ENCODE measurements around the gene STIM2.

The STIM2 gene

DNA sequence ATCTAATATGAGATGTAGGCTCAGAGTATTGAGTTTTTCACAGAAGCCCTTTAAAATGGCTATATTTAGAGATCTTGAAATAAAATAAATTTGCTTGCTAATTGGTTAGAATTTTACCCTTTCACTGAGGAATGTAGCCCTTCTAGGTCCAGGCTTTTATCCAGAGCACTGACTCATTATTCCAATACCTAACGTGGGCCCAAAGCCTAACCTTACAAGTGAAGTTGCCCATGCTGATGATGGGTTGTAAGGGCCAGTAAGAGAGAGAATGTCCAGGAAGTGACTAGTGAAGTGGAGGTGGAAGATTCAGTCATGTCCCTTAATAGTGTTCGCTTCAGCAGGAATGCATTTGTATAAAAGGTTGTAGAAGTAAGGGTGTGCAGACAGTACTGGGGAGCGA is 155.9 kb downstream of the STIM2 start:
- Histone ChIP-seq H3K9me3 (ENCODE audit: control extremely low read depth in 1 of 5, control insufficient read depth in 4 of 5, insufficient read depth in 2 of 5, low read depth in 1 of 5, low read length in 4 of 5) (no peaks in the 10 kb centered on the region), H3K4me1 (ENCODE audit: control extremely low read depth in 1 of 4, control insufficient read depth in 4 of 4, insufficient read depth in 4 of 4, low read length in 3 of 4) (peaks cover 0 to 3% (median 0%) of the 10 kb centered on the region in 4 experiments), H3K27me3 (replicated peaks in 2 of 5; ENCODE audit: control insufficient read depth in 4 of 5, insufficient read depth in 5 of 5, low read length in 4 of 5) (no peaks in the 10 kb centered on the region), H3K27ac (ENCODE audit: insufficient read depth in 1 of 2, low read depth in 1 of 2, low read length in 2 of 2, poor library complexity in 1 of 2, severe bottlenecking in 2 of 2) (no peak overlapping the region), H3K36me3 (ENCODE audit: control insufficient read depth in 4 of 4, insufficient read depth in 4 of 4, low read length in 3 of 4) (peaks cover 0 to 18% (median 9%) of the 10 kb centered on the region in 4 experiments), H3K4me3 (ENCODE audit: control insufficient read depth in 1 of 7, extremely low read depth in 1 of 7, insufficient read depth in 4 of 7, low read depth in 2 of 7, low read length in 6 of 7) (no peak overlapping the region)
- no peak for DNase-seq
- CTCF ChIA-PET, result no interaction called here
- WGBS (ENCODE audit: insufficient coverage), result 93% methylated on average over 2 of the region's 3 CpGs
- POLR2A ChIA-PET, result no interaction called here

- H3K27me3 ChIP-seq (replicated peaks in 2 of 5; ENCODE audit: control insufficient read depth in 4 of 5, insufficient read depth in 5 of 5, low read length in 4 of 5), result no peaks in the 10 kb centered on the region
- H3K27ac ChIP-seq (ENCODE audit: insufficient read depth in 1 of 2, low read depth in 1 of 2, low read length in 2 of 2, poor library complexity in 1 of 2, severe bottlenecking in 2 of 2), result no peak overlapping the region
- no peak overlapping the region for H3K4me3 ChIP-seq (ENCODE audit: control insufficient read depth in 1 of 7, extremely low read depth in 1 of 7, insufficient read depth in 4 of 7, low read depth in 2 of 7, low read length in 6 of 7)
- no peak for DNase-seq
- ChIA-PET CTCF (no interaction called here), POLR2A (no interaction called here)
- H3K9me3 ChIP-seq (ENCODE audit: control extremely low read depth in 1 of 5, control insufficient read depth in 4 of 5, insufficient read depth in 2 of 5, low read depth in 1 of 5, low read length in 4 of 5), result no peaks in the 10 kb centered on the region
- H3K36me3 ChIP-seq (ENCODE audit: control insufficient read depth in 4 of 4, insufficient read depth in 4 of 4, low read length in 3 of 4), result peaks cover 0 to 25% (median 12%) of the 10 kb centered on the region in 4 experiments
- WGBS (ENCODE audit: insufficient coverage), result 100% methylated on average over 1 of the region's 12 CpGs
- peaks cover 0 to 3% (median 0%) of the 10 kb centered on the region in 4 experiments for H3K4me1 ChIP-seq (ENCODE audit: control extremely low read depth in 1 of 4, control insufficient read depth in 4 of 4, insufficient read depth in 4 of 4, low read length in 3 of 4)
These were observed 157.0 kb downstream of the STIM2 start for GRCh38 chr4:27017623-27018022.

GRCh38 chr4:27018076-27018475 is 157.4 kb downstream of the STIM2 start:
- Histone ChIP-seq H3K27ac (ENCODE audit: insufficient read depth in 1 of 2, low read depth in 1 of 2, low read length in 2 of 2, poor library complexity in 1 of 2, severe bottlenecking in 2 of 2) (no peak overlapping the region), H3K9me3 (ENCODE audit: control extremely low read depth in 1 of 5, control insufficient read depth in 4 of 5, insufficient read depth in 2 of 5, low read depth in 1 of 5, low read length in 4 of 5) (no peaks in the 10 kb centered on the region), H3K27me3 (replicated peaks in 2 of 5; ENCODE audit: control insufficient read depth in 4 of 5, insufficient read depth in 5 of 5, low read length in 4 of 5) (no peaks in the 10 kb centered on the region), H3K4me3 (ENCODE audit: control insufficient read depth in 1 of 7, extremely low read depth in 1 of 7, insufficient read depth in 4 of 7, low read depth in 2 of 7, low read length in 6 of 7) (no peak overlapping the region), H3K4me1 (ENCODE audit: control extremely low read depth in 1 of 4, control insufficient read depth in 4 of 4, insufficient read depth in 4 of 4, low read length in 3 of 4) (peaks cover 0 to 3% (median 0%) of the 10 kb centered on the region in 4 experiments), H3K36me3 (ENCODE audit: control insufficient read depth in 4 of 4, insufficient read depth in 4 of 4, low read length in 3 of 4) (peaks cover 0 to 28% (median 17%) of the 10 kb centered on the region in 4 experiments)
- 67% methylated on average over 4 of the region's 5 CpGs for WGBS (ENCODE audit: insufficient coverage)
- POLR2A ChIA-PET, result no interaction called here
- CTCF ChIA-PET, result no interaction called here
- DNase-seq, result peak in 1 of 3 donors; percentile 15

DNA sequence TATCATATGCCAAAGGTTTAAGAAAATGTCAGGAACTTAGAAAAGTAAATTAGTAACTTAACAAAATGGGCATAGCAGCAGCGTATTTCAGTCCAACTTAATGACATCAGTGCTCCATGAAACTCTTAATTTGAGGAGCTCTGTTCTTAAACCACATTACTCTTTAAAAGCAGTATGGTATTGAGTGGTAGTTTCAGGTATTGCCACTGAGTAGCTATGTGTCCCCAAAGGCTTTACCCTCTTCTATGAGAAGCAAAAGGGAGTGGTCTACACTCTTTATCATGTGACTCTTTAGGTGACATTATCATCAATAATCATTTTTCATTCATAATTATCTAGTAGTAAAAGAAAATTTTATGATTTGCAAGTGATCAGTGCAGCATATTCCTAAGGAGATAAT is 158.3 kb downstream of the STIM2 start:
- Histone ChIP-seq H3K9me3 (ENCODE audit: control extremely low read depth in 1 of 5, control insufficient read depth in 4 of 5, insufficient read depth in 2 of 5, low read depth in 1 of 5, low read length in 4 of 5) (no peaks in the 10 kb centered on the region), H3K36me3 (ENCODE audit: control insufficient read depth in 4 of 4, insufficient read depth in 4 of 4, low read length in 3 of 4) (peaks cover 0 to 28% (median 18%) of the 10 kb centered on the region in 4 experiments), H3K27ac (ENCODE audit: insufficient read depth in 1 of 2, low read depth in 1 of 2, low read length in 2 of 2, poor library complexity in 1 of 2, severe bottlenecking in 2 of 2) (no peak overlapping the region), H3K27me3 (replicated peaks in 2 of 5; ENCODE audit: control insufficient read depth in 4 of 5, insufficient read depth in 5 of 5, low read length in 4 of 5) (no peaks in the 10 kb centered on the region), H3K4me3 (ENCODE audit: control insufficient read depth in 1 of 7, extremely low read depth in 1 of 7, insufficient read depth in 4 of 7, low read depth in 2 of 7, low read length in 6 of 7) (no peak overlapping the region), H3K4me1 (ENCODE audit: control extremely low read depth in 1 of 4, control insufficient read depth in 4 of 4, insufficient read depth in 4 of 4, low read length in 3 of 4) (peaks cover 0 to 3% (median 0%) of the 10 kb centered on the region in 4 experiments)
- DNase-seq, result no peak
- ChIA-PET POLR2A (no interaction called here), CTCF (interaction anchor here (0.7 to 1.1 kb wide), 3 partner anchors 11 to 560 kb away, joined by 3 to 6 read pairs (median 4); no protein-coding TSS in a partner anchor)
- WGBS (ENCODE audit: insufficient coverage), result no CpG with 5 or more reads among the region's 1 CpG

GRCh38 chr4:27019766-27020165 is 159.1 kb downstream of the STIM2 start:
- ChIA-PET POLR2A (no interaction called here), CTCF (interaction anchor here (1.1 kb wide), 1 partner anchor 561 kb away, joined by 3 read pairs; no protein-coding TSS in a partner anchor)
- no peak overlapping the region for H3K4me3 ChIP-seq (ENCODE audit: control insufficient read depth in 1 of 7, extremely low read depth in 1 of 7, insufficient read depth in 4 of 7, low read depth in 2 of 7, low read length in 6 of 7)
- H3K36me3 ChIP-seq (ENCODE audit: control insufficient read depth in 4 of 4, insufficient read depth in 4 of 4, low read length in 3 of 4), result peaks cover 0 to 28% (median 18%) of the 10 kb centered on the region in 4 experiments
- no peaks in the 10 kb centered on the region for H3K27me3 ChIP-seq (replicated peaks in 2 of 5; ENCODE audit: control insufficient read depth in 4 of 5, insufficient read depth in 5 of 5, low read length in 4 of 5)
- no peak overlapping the region for H3K27ac ChIP-seq (ENCODE audit: insufficient read depth in 1 of 2, low read depth in 1 of 2, low read length in 2 of 2, poor library complexity in 1 of 2, severe bottlenecking in 2 of 2)
- peaks cover 0 to 3% (median 0%) of the 10 kb centered on the region in 4 experiments for H3K4me1 ChIP-seq (ENCODE audit: control extremely low read depth in 1 of 4, control insufficient read depth in 4 of 4, insufficient read depth in 4 of 4, low read length in 3 of 4)
- no peaks in the 10 kb centered on the region for H3K9me3 ChIP-seq (ENCODE audit: control extremely low read depth in 1 of 5, control insufficient read depth in 4 of 5, insufficient read depth in 2 of 5, low read depth in 1 of 5, low read length in 4 of 5)
- DNase-seq, result no peak
- WGBS (ENCODE audit: insufficient coverage), result no CpG with 5 or more reads among the region's 1 CpG

DNA sequence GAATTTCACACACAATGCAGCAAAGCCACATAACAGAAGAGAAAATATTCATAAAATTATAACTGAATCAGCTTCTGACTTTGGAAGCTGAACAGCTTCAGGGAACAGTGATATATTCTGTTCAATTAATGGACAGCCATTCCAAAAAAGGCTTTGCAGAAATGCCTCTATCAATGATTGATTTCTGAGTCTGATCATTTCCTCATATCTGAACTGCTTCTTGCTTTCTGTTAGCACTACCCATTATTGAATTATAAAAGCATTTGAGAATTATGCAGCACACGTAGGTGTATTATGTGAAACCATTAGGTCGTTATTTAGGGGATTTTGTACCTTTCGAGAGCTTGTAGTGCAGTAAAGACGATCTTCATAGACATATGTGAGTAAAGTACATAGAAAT is 159.6 kb downstream of the STIM2 start:
- WGBS (ENCODE audit: insufficient coverage), result 94% methylated on average over 3 of the region's 4 CpGs

GRCh38 chr4:27020603-27021002 is 160.0 kb downstream of the STIM2 start:
- H3K36me3 ChIP-seq (ENCODE audit: control insufficient read depth in 4 of 4, insufficient read depth in 4 of 4, low read length in 3 of 4), result peaks cover 0 to 28% (median 18%) of the 10 kb centered on the region in 4 experiments
- DNase-seq, result no peak
- no peaks in the 10 kb centered on the region for H3K27me3 ChIP-seq (replicated peaks in 2 of 5; ENCODE audit: control insufficient read depth in 4 of 5, insufficient read depth in 5 of 5, low read length in 4 of 5)
- H3K4me3 ChIP-seq (ENCODE audit: control insufficient read depth in 1 of 7, extremely low read depth in 1 of 7, insufficient read depth in 4 of 7, low read depth in 2 of 7, low read length in 6 of 7), result no peak overlapping the region
- H3K27ac ChIP-seq (ENCODE audit: insufficient read depth in 1 of 2, low read depth in 1 of 2, low read length in 2 of 2, poor library complexity in 1 of 2, severe bottlenecking in 2 of 2), result no peak overlapping the region
- CTCF ChIA-PET, result interaction anchor here (1.8 kb wide), 1 partner anchor 11 kb away, joined by 5 read pairs; no protein-coding TSS in a partner anchor
- peaks cover 0 to 3% (median 0%) of the 10 kb centered on the region in 4 experiments for H3K4me1 ChIP-seq (ENCODE audit: control extremely low read depth in 1 of 4, control insufficient read depth in 4 of 4, insufficient read depth in 4 of 4, low read length in 3 of 4)
- POLR2A ChIA-PET, result no interaction called here
- no peaks in the 10 kb centered on the region for H3K9me3 ChIP-seq (ENCODE audit: control extremely low read depth in 1 of 5, control insufficient read depth in 4 of 5, insufficient read depth in 2 of 5, low read depth in 1 of 5, low read length in 4 of 5)

More for the DNA sequence above, 159.6 kb downstream of the STIM2 start:
- Histone ChIP-seq H3K27ac (ENCODE audit: insufficient read depth in 1 of 2, low read depth in 1 of 2, low read length in 2 of 2, poor library complexity in 1 of 2, severe bottlenecking in 2 of 2) (no peak overlapping the region), H3K27me3 (replicated peaks in 2 of 5; ENCODE audit: control insufficient read depth in 4 of 5, insufficient read depth in 5 of 5, low read length in 4 of 5) (no peaks in the 10 kb centered on the region), H3K9me3 (ENCODE audit: control extremely low read depth in 1 of 5, control insufficient read depth in 4 of 5, insufficient read depth in 2 of 5, low read depth in 1 of 5, low read length in 4 of 5) (no peaks in the 10 kb centered on the region), H3K4me1 (ENCODE audit: control extremely low read depth in 1 of 4, control insufficient read depth in 4 of 4, insufficient read depth in 4 of 4, low read length in 3 of 4) (peaks cover 0 to 3% (median 0%) of the 10 kb centered on the region in 4 experiments), H3K36me3 (ENCODE audit: control insufficient read depth in 4 of 4, insufficient read depth in 4 of 4, low read length in 3 of 4) (peaks cover 0 to 28% (median 18%) of the 10 kb centered on the region in 4 experiments), H3K4me3 (ENCODE audit: control insufficient read depth in 1 of 7, extremely low read depth in 1 of 7, insufficient read depth in 4 of 7, low read depth in 2 of 7, low read length in 6 of 7) (no peak overlapping the region)
- POLR2A ChIA-PET, result no interaction called here
- CTCF ChIA-PET, result interaction anchor here (1.8 kb wide), 1 partner anchor 11 kb away, joined by 5 read pairs; no protein-coding TSS in a partner anchor
- DNase-seq, result no peak

Data from common myeloid progenitor, CD34-positive (primary cell).